Measurements from ENCODE around the gene KCNJ15.

Gene KCNJ15

DNA sequence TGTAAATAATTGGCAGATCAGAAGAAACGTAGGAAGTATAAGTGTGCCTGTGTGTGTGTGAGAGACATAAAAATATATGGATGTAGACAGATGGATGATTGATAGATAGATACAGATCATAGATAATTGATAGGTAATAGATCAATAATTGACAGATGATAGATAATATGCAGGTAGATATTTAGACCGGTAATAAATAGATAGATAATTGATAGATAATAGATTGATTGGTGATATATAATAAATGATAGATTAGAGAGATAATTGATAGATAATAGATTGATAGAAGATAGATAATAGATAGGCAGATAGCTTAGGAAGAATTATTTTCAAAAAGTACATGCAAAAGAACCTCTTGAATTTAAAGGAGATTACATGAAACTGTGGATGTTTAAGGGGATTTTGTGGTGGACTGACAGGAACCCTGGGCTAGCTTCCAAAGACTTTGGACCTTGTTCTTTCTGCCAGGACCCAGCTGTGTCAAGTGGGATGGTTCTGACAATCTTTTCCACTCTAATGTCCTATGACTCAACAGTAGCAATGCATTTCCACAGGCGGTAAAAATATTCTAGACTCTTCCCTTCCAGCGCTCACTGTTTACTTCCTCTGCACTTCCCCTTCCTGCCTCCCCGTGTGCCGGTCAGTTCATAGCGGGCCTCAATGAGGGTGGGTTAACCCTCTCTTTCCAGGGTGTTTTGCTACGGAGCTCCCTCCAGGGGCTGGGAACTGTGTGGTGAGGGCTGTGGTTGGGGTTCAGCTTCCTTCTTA, 39.4 kb downstream of the KCNJ15 start:
- TF ChIP-seq, protein P1, sequence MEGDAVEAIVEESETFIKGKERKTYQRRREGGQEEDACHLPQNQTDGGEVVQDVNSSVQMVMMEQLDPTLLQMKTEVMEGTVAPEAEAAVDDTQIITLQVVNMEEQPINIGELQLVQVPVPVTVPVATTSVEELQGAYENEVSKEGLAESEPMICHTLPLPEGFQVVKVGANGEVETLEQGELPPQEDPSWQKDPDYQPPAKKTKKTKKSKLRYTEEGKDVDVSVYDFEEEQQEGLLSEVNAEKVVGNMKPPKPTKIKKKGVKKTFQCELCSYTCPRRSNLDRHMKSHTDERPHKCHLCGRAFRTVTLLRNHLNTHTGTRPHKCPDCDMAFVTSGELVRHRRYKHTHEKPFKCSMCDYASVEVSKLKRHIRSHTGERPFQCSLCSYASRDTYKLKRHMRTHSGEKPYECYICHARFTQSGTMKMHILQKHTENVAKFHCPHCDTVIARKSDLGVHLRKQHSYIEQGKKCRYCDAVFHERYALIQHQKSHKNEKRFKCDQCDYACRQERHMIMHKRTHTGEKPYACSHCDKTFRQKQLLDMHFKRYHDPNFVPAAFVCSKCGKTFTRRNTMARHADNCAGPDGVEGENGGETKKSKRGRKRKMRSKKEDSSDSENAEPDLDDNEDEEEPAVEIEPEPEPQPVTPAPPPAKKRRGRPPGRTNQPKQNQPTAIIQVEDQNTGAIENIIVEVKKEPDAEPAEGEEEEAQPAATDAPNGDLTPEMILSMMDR (IDR thresholded peaks at IDR 0.05; ENCODE audit: control insufficient read depth, extremely low read depth, insufficient read depth) = no peak
- no peak overlapping the region for H3K4me3 ChIP-seq (ENCODE audit: low read depth, low read length)
- no peak for DNase-seq (ENCODE audit: low read depth)

DNA sequence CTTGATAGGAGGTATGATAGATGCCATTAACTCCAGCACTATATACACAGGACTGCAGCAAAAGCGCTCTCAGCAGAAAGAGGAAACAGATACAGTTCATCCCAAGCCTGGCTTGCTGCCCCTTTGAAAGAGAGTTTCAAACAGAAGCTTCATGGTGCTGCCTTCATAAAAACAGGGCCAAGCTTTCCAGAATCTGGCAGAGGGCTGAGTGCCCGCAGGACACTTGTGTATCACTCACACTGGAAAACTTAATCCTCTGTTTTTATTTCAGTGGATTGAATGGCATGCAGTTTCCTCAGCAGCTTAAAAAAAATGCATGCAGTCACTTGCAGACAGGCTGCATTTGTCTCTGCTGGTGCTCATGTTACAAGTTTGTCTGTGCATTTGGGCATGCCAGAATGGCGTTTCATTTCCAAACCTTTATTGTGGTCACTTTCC, 40.4 kb downstream of the KCNJ15 start:
- no peak for DNase-seq (ENCODE audit: low read depth)
- TF ChIP-seq, protein P1 (IDR thresholded peaks at IDR 0.05; ENCODE audit: control insufficient read depth, extremely low read depth, insufficient read depth) = no peak
- H3K4me3 ChIP-seq (ENCODE audit: low read depth, low read length) = no peak overlapping the region

DNA sequence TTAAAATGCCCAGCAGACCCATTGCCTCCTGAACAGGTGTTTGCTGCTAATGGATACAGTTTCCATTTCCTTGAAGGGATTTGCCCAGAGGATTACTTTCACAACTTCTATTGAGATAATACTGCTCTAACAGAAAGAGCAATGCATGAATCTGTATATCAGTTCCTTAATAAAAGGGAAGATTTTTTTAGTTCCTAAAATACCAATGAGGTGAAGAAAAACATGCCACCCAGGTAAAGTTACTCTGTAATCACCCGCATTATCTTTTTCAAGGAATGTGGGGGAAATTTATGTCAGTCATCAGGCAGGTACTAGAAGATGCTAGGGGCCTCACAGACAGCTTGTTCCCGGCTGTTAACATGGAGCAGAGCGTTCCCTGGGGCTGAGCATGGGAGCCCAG, 41.1 kb downstream of the KCNJ15 start:
- no peak overlapping the region for H3K4me3 ChIP-seq (ENCODE audit: low read depth, low read length)
- no peak for DNase-seq (ENCODE audit: low read depth)
- TF ChIP-seq, protein P1 (IDR thresholded peaks at IDR 0.05; ENCODE audit: control insufficient read depth, extremely low read depth, insufficient read depth) = no peak

DNA sequence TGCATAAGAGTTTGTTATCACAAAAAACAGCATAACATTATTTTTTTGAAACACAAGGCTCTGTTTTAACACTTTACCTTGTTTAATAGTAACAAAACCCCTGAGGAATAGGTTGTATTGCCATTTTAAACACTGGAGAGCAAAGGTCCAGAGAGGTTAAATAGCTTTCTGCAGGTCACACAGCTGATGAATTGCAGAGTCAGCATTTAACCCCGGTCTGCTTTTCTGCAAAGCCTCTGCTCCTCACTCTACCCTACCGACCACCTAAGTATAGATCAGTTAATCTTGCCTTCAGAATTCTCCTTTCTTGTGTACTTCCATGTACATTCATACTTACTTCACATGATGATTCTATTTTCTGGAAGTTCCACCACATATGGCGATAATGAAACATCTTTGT, 42.0 kb downstream of the KCNJ15 start:
- TF ChIP-seq, protein P1 (IDR thresholded peaks at IDR 0.05; ENCODE audit: control insufficient read depth, extremely low read depth, insufficient read depth) = no peak
- no peak overlapping the region for H3K4me3 ChIP-seq (ENCODE audit: low read depth, low read length)
- no peak for DNase-seq (ENCODE audit: low read depth)

DNA sequence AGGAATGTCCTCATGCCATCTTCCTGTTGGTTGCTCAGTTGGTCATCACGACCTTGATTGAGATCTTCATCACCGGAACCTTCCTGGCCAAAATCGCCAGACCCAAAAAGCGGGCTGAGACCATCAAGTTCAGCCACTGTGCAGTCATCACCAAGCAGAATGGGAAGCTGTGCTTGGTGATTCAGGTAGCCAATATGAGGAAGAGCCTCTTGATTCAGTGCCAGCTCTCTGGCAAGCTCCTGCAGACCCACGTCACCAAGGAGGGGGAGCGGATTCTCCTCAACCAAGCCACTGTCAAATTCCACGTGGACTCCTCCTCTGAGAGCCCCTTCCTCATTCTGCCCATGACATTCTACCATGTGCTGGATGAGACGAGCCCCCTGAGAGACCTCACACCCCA, 42.9 kb downstream of the KCNJ15 start:
- H3K4me3 ChIP-seq (ENCODE audit: low read depth, low read length) = no peak overlapping the region
- no peak for DNase-seq (ENCODE audit: low read depth)
- TF ChIP-seq, protein P1 (IDR thresholded peaks at IDR 0.05; ENCODE audit: control insufficient read depth, extremely low read depth, insufficient read depth) = no peak

DNA sequence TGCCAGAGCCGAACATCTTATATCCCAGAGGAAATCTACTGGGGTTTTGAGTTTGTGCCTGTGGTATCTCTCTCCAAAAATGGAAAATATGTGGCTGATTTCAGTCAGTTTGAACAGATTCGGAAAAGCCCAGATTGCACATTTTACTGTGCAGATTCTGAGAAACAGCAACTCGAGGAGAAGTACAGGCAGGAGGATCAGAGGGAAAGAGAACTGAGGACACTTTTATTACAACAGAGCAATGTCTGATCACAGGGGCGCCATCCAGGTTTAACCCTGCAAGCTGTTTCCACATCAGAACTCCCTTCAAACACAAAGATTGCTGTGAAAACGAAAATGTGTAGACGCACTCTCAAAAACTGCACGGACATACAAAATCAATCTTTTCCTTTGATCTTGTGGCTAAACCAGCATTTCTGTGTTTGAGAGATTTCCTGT, 43.4 kb downstream of the KCNJ15 start:
- no peak overlapping the region for H3K4me3 ChIP-seq (ENCODE audit: low read depth, low read length)
- DNase-seq (ENCODE audit: low read depth) = no peak
- TF ChIP-seq, protein P1 (IDR thresholded peaks at IDR 0.05; ENCODE audit: control insufficient read depth, extremely low read depth, insufficient read depth) = no peak

Measured in LNCaP clone FGC (cell line).